Raji (cell line): ENCODE measurements around the gene XRRA1.

Experiments used
- POLR2A ChIP-seq: IDR thresholded peaks from 2 replicates; pipeline ENCODE4 v1.6.1; 2011; ENCODE audit warnings: low read depth, low read length, control low read depth; ENCODE audit not compliant: insufficient read depth

The XRRA1 gene

GRCh38 chr11:74954199-74954598 is 5.3 kb upstream of the XRRA1 start:
- TF ChIP-seq POLR2A, result no peak

- TF ChIP-seq POLR2A, result no peak
These were observed 4.6 kb upstream of the XRRA1 start for GRCh38 chr11:74953451-74953850.

GRCh38 chr11:74952752-74953151 is 3.9 kb upstream of the XRRA1 start:
- no peak for TF ChIP-seq POLR2A

- TF ChIP-seq POLR2A, result no peak
These were observed 2.3 kb upstream of the XRRA1 start for GRCh38 chr11:74951226-74951625.

DNA sequence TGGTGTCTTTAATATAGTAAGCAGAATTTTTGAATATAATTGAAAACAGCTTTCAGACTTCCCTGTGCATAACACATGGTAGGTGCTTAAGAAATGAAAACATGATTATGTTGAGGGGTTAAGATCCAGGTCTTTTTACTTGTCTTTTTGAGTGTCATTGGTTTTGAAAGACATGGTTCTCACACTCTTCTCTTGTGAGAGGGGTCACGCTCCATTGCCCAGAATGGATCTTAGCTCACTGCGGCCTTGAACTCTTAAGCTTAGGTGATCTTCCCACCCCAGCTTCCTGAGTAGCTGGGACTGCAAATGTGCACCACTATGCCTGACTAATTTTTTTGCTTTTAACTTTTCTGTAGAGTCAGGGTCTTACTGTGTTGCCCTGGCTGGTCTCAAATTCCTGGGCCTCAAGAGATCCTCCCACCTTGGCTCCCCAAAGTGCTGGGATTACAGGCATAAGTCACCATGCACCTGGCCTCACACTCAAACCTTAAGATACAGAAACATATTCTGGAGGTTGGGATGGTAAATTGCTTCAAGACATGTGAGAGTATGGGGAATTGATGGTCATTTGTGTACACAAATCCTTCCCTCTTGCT is 1.6 kb upstream of the XRRA1 start:
- TF ChIP-seq POLR2A, result no peak; the same call in 1 of the 2 replicates

GRCh38 chr11:74949753-74950137 is 854 bp upstream of the XRRA1 start:
- TF ChIP-seq POLR2A, result no peak

DNA sequence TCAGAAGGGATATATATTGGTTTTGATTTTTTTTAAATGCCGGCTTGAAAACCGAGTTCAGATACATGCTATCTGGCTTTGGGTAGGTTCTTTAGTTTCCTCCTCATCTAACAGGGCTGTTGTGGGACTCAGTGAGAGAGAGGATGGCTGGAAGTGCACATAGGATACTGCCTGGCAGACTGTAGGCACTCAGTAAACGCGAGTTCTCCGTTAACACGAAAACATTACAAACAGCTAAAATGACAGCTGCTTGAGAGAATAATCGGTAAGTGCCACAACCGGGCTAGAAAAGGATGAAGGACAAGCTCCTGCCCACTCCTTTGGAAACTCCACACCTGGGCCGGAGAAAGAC is 369 bp downstream of the XRRA1 start:
- no peak for TF ChIP-seq POLR2A

DNA sequence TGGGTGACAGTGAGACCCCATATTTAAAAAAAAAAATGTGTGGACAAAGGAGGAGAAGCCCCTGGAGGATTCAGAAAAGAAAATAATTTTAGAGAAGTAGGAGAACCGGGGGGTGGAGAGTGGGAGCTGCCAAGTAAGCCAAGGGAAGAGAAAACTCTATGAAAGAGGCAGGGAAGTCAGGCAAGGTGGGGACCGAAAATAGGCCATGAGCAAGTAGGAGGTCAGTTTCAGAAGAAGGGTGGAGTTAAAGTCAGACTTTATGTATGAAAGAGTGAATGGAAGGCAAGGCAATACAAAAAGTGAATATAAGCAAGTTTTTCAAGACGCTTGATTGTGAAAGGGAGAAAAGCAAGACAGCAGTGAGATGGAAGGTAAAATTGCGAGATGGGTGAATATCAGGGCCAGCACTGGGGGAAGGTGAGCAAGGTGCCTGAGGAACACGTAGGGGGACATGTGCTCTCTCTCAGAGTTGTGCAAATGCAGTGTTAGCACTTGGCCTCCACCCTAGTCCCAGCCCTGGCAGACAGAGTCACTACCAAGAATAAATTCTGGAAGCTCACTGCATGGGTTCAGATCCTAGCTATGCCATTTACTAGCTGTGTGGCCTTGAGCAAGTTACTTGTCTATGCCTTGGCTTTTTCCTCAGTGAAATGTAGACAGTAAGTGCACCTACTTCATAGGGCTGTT is 6.7 kb downstream of the XRRA1 start:
- no peak for TF ChIP-seq POLR2A

GRCh38 chr11:74941492-74941891 is 7.4 kb downstream of the XRRA1 start:
- TF ChIP-seq POLR2A, result no peak

DNA sequence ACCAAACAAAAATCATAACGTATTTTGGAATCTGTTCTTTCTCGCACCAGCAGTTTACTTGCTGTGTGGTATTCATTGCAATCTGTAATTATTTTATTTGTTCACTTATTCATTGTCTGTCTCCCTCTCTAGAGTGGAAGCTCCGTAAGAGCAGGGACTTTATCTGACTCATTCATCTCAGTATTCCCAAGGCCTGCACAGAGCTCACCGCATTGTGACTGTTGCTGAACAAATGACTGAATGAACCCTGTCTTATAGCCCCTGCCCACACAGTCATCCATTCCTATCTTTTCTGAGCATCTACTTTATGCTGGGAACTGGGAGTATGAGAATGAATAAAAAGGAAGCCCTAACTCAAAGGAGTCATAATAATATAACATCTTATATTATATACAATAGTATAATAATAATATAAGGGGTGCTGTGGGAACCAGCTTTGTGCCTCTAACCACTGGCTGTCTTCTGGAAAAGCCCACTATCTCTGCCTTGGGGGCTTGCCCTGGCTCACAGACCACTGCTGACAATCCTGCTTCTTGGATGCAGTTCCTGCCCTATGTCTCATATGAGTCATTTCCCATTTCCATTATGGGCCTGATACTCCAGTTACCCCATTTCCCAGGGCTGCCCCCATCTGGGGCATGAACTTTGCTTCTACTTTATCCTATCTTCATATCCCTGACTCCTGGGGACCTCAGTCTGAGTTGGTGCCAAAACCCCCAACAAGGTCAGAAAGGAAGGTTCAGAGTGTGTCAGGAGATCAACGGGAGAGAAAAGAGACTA is 11.0 kb downstream of the XRRA1 start:
- TF ChIP-seq POLR2A, result no peak

DNA sequence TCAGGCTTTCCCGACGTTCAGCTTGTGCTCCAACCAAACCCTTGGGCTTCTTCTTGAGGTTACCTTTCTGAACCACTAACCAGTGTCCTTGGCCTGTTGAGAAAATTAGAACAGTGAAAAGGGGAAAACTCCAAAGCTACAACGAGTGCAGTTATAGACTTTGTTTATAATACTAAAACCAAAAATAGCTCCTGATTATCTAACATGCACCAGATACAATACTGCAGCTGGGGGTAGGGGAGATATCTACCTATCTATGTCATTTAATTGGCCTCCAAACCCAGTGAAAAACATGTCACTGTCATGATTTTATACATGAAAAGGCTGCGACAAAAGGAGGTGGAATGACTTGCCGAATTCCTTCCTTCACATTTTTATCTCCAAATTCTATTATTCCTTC is 11.9 kb downstream of the XRRA1 start:
- no peak for TF ChIP-seq POLR2A

DNA sequence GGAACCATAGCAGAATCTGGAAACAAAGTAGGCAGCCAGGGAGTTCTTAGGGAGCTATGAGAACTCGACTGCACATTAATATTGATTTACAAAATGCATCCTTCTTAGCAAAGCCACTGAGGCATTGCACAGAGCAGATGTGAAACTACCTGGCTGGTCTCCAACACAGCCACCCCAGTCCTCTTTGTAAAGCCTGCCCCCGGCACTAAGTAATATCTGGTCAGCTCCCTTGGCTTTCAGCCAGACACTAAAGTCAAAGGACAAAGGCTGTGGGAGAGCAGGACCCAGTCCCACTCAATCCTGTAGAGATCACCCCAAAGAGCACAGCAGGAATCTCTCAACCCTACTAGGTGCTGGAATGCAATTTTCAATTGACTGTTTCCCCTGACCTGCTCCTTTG is 12.8 kb downstream of the XRRA1 start:
- no peak for TF ChIP-seq POLR2A

GRCh38 chr11:74935285-74935684 is 13.6 kb downstream of the XRRA1 start:
- no peak for TF ChIP-seq POLR2A

- TF ChIP-seq POLR2A, result no peak
These were observed 15.1 kb downstream of the XRRA1 start for GRCh38 chr11:74933765-74934164.

DNA sequence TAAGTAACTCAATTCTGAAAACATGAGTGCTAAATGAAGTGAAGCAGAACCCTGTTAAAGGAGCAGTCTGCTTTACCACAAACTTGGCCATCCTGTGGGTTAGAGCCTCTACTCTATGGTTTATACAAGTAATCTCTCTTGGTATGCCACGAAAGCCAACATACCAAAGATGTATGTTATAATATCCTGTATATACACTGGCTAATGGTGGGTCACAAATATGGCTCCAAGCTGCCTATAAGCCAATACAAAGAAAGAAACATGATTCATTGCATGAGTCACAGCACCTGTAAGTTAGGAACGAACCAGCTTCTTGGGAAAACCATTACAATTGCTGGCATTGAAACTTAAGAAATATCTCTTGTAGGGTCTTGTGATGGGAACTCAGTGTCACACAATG is 16.1 kb downstream of the XRRA1 start:
- TF ChIP-seq POLR2A, result no peak

- TF ChIP-seq POLR2A, result no peak
These were observed 16.7 kb downstream of the XRRA1 start for GRCh38 chr11:74932169-74932568.
